ENCODE results near the gene N4BP2L2. TPM values are rescaled to one million over a fixed set of nuclear protein-coding genes. Genes with fewer than 3 reads are reported as not detected.

Gene N4BP2L2
- total and polyA plus RNA-seq, 2 of the 4 experiments (the other 2 are of a cell fraction) = 28.7 to 34.6 TPM

DNA sequence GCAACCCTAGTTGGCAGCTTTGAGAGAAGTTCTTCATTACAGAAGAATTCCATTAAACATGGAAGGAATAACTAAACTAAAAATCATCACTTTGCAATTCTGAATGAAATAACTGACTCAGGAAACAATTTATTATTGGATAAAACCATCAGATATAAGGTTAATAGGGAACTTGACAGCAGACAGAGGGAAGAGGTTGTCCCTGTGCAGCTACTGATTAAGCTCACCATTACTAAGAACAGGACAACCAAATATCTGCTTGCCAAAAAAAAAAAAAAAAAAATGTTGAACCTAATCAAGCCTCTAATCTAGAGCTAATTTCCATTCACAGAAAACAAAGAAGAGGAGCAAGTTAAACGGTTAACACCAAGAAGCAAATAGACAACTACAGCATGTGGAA lies 12.8 kb downstream of the N4BP2L2 start:
- no peaks in the 10 kb centered on the region; the same call in 1 of the 2 replicates for H3K9me1 ChIP-seq (ENCODE audit: insufficient read depth, low read length)
- H3K4me3 ChIP-seq (ENCODE audit: insufficient read depth, low read depth, low read length) = no peak overlapping the region
- no peak overlapping the region for H2BK15ac ChIP-seq (ENCODE audit: low read depth, low read length)
- no peak overlapping the region for H3K4ac ChIP-seq (ENCODE audit: low read depth, low read length)
- no peak overlapping the region for H2AK9ac ChIP-seq (replicated peaks; ENCODE audit: low read depth, low read length, poor library complexity)
- POLR2A ChIA-PET (ENCODE audit: unreplicated experiment) = interaction anchor here (0.6 kb wide), 1 partner anchor 142 kb away, joined by 8 read pairs; no protein-coding TSS in a partner anchor
- no peak overlapping the region for H3K56ac ChIP-seq (ENCODE audit: extremely low read depth, insufficient read depth, low read length)
- DNase-seq = no peak
- H3K27me3 ChIP-seq (ENCODE audit: control insufficient read depth, insufficient read depth, low read length) = no peaks in the 10 kb centered on the region
- H3K36me3 ChIP-seq (ENCODE audit: control insufficient read depth, insufficient read depth, low read length) = peaks cover 15% of the 10 kb centered on the region
- H3K79me1 ChIP-seq (ENCODE audit: low read depth in 1 of 2, low read length in 2 of 2) = peaks cover 11 to 48% of the 10 kb centered on the region in 2 experiments; a peak in 3 of 4 replicates
- no peak overlapping the region for H4K8ac ChIP-seq (ENCODE audit: low read depth in 2 of 2, low read length in 2 of 2)
- dilution Hi-C loops (cut with HindIII; ENCODE audit: low sequenced_read_pairs, unreplicated experiment) (no loop called here), intact Hi-C loops (cut with micrococcal nuclease) (no loop called here), in situ Hi-C loops (cut with MboI; ENCODE audit: low sequenced_read_pairs) (no loop called here)
- no peak for TF ChIP-seq CHD1 (IDR thresholded peaks at IDR 0.05; ENCODE audit: low read depth, low read length)
- no peak for TF ChIP-seq CEBPB (IDR thresholded peaks at IDR 0.05; ENCODE audit: low read depth, low read length)
- TF ChIP-seq ELK1 (IDR thresholded peaks at IDR 0.05; ENCODE audit: borderline replicate concordance, low read depth, low read length) = no peak
- TF ChIP-seq SMC3 (IDR thresholded peaks at IDR 0.05; ENCODE audit: low read depth, low read length) = no peak
- TF ChIP-seq MAZ (IDR thresholded peaks at IDR 0.05; ENCODE audit: borderline replicate concordance, low read depth, low read length) = no peak
- H4K5ac ChIP-seq (ENCODE audit: low read depth, low read length) = no peak overlapping the region
- no peak overlapping the region for H2AK5ac ChIP-seq (ENCODE audit: low read depth, low read length)
- no peak overlapping the region for H3K23ac ChIP-seq (ENCODE audit: low read depth, low read length)
- H4K91ac ChIP-seq (ENCODE audit: insufficient read depth, low read depth, low read length) = no peak overlapping the region
- H3K27ac ChIP-seq (ENCODE audit: insufficient read depth, low read length) = no peak overlapping the region
- no peaks in the 10 kb centered on the region for H3K9me3 ChIP-seq (ENCODE audit: control insufficient read depth, insufficient read depth, low read length)
- WGBS, 2 experiments (ENCODE audit: extremely low coverage in 2 of 2, insufficient read length in 1 of 2) = no CpG with 5 or more reads among the region's 1 CpG
- H3K18ac ChIP-seq (ENCODE audit: low read depth, low read length) = no peak overlapping the region
- no peak overlapping the region for H3K14ac ChIP-seq (replicated peaks; ENCODE audit: low read depth, low read length)
- no peak overlapping the region for H3K4me2 ChIP-seq (ENCODE audit: low read depth, low read length)
- no peak for ATAC-seq (ENCODE audit: low read depth)
- no peak overlapping the region for H2BK120ac ChIP-seq (ENCODE audit: low read depth, low read length)
- H3K4me1 ChIP-seq (ENCODE audit: control insufficient read depth, insufficient read depth, low read length) = peaks cover 2% of the 10 kb centered on the region; the same call in 1 of the 2 replicates
- H2BK20ac ChIP-seq (ENCODE audit: low read depth, low read length) = no peak overlapping the region
- no peak overlapping the region for H2BK5ac ChIP-seq (ENCODE audit: low read depth, low read length, poor library complexity, severe bottlenecking)
- CTCF ChIA-PET = interaction anchor here (0.6 kb wide), 1 partner anchor 631 kb away, joined by 5 read pairs; no protein-coding TSS in a partner anchor
- H4K20me1 ChIP-seq (ENCODE audit: insufficient read depth, low read length) = peaks cover 14% of the 10 kb centered on the region; the same call in 1 of the 2 replicates
- no TSS peak for BruUV-seq (replicated peaks)
- no peak overlapping the region for H3K9ac ChIP-seq (ENCODE audit: low read depth, low read length)
- no peak overlapping the region for H2AFZ ChIP-seq (replicated peaks; ENCODE audit: low read length, poor library complexity)

Data from IMR-90 (cell line).